Cardiac fibroblast (primary cell): ENCODE results near the gene RIPK4.

Source experiments
- DNase-seq, 2 donors: peaks; one replicate each; pipeline versions ENCODE4 v3.0.0 to v3.0.0-alpha.2; 2010; ENCODE audit warnings: low read depth in 2 of 2
- H3K4me3 ChIP-seq, 2 donors: replicated peaks in 1 of 2; 1 replicate in 1 of 2; 2 replicates in 1 of 2; pipeline ENCODE4 v1.5.1; 2011; ENCODE audit warnings: low read depth in 2 of 2, low read length in 2 of 2, mild to moderate bottlenecking in 2 of 2, moderate library complexity in 1 of 2
- TF ChIP-seq, protein P1 (sequence below): IDR thresholded peaks from one replicate; pipeline ENCODE4 v1.5.1; 2011; ENCODE audit warnings: low read depth, mild to moderate bottlenecking, low read length, inconsistent platforms

Gene RIPK4

DNA sequence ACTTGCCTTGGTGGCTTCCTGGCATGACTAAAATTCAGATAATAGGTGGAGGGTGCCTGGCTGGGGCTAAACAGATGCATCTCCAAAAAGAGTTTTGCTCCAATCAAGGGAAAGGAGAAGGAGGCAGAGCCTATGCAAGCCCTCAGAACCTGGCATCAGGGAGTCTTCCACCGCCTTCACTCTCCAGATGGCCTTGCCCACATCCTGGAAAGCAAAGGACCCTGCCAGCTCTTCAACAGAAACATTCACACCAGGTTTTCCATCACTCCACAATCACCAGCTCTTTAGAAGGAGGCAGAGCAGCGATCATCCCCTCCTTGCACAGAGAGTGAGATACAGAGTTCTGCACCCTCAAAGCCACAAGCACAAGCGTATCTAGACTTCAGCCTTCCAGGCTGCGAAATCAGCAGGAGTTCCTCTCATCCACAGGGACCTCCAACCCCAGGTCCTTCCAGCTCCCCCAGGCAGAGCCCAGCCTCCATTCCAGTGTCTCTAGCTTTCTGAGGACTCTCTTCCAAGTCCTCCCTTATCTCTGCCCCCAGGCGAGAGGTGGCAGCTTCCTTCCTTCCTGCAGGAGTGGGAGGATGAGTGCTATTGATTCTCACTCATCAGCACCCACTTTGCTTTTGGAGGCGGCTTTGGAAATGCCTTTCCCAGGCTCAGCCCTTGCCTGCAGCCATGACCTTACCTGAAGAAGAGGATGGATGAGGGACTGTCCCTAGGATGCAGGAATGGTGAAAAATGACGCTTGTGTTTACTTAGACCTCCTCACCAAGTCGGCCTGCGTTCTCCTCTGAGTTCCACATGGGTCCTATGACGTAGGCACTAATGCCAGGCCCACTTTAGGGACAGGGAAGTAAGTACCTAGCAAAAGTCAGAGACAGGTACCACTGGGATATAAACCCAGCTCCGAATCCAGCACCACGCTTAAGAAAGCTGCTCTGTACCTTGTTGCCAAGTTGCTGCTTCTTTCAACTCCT, 75.4 kb downstream of the RIPK4 start:
- TF ChIP-seq, protein P1, sequence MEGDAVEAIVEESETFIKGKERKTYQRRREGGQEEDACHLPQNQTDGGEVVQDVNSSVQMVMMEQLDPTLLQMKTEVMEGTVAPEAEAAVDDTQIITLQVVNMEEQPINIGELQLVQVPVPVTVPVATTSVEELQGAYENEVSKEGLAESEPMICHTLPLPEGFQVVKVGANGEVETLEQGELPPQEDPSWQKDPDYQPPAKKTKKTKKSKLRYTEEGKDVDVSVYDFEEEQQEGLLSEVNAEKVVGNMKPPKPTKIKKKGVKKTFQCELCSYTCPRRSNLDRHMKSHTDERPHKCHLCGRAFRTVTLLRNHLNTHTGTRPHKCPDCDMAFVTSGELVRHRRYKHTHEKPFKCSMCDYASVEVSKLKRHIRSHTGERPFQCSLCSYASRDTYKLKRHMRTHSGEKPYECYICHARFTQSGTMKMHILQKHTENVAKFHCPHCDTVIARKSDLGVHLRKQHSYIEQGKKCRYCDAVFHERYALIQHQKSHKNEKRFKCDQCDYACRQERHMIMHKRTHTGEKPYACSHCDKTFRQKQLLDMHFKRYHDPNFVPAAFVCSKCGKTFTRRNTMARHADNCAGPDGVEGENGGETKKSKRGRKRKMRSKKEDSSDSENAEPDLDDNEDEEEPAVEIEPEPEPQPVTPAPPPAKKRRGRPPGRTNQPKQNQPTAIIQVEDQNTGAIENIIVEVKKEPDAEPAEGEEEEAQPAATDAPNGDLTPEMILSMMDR: no peak
- H3K4me3 ChIP-seq: no peak overlapping the region
- DNase-seq: no peak
